ENCODE data around the gene ARID1B.

ARID1B gene

DNA sequence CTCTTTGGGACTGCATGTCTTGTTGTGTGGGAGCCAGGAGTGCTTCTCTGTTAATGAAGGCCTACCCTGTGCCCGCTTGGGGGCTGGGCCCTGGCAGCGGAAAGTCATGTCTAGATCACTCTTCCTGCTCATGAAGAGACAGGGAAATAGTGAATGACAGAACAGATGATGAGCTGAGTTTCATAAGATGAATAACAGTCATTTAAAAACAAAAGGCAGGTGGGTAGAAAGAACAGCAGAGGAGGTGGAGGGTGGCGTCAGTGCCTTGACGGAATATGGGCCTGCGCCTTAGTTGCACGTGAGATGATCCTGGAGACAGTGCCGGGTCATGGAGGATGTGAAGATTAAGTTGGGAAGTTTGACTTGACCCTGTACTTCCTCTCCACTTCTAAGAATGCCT is 85.5 kb downstream of the ARID1B start:
- H3K36me3 ChIP-seq (ENCODE audit: insufficient read depth, low read length), result no peaks in the 10 kb centered on the region
- no peak overlapping the region for H2AFZ ChIP-seq (ENCODE audit: low read depth, low read length)
- H3K79me2 ChIP-seq (ENCODE audit: insufficient read depth, low read length), result peaks cover 100% of the 10 kb centered on the region
- no peak overlapping the region for H3K4me2 ChIP-seq (ENCODE audit: insufficient read depth, low read length)
- no peak overlapping the region for H3K4me3 ChIP-seq (ENCODE audit: low read depth in 1 of 2, low read length in 2 of 2)
- no peak overlapping the region for H3K27ac ChIP-seq (ENCODE audit: low read length)
- no peaks in the 10 kb centered on the region for H3K27me3 ChIP-seq (ENCODE audit: insufficient read depth, low read length, poor library complexity)
- H3K4me1 ChIP-seq (ENCODE audit: insufficient read depth, low read length), result no peaks in the 10 kb centered on the region
- H4K20me1 ChIP-seq (ENCODE audit: insufficient read depth, low read length), result peaks cover 81% of the 10 kb centered on the region
- no peaks in the 10 kb centered on the region for H3K9me3 ChIP-seq (ENCODE audit: insufficient read depth, low read length, severe bottlenecking)
- DNase-seq, result no peak
- no peak for TF ChIP-seq EZH2 (IDR thresholded peaks at IDR 0.05; ENCODE audit: borderline replicate concordance, low read depth, low read length, severe bottlenecking)
- TF ChIP-seq, protein P1, sequence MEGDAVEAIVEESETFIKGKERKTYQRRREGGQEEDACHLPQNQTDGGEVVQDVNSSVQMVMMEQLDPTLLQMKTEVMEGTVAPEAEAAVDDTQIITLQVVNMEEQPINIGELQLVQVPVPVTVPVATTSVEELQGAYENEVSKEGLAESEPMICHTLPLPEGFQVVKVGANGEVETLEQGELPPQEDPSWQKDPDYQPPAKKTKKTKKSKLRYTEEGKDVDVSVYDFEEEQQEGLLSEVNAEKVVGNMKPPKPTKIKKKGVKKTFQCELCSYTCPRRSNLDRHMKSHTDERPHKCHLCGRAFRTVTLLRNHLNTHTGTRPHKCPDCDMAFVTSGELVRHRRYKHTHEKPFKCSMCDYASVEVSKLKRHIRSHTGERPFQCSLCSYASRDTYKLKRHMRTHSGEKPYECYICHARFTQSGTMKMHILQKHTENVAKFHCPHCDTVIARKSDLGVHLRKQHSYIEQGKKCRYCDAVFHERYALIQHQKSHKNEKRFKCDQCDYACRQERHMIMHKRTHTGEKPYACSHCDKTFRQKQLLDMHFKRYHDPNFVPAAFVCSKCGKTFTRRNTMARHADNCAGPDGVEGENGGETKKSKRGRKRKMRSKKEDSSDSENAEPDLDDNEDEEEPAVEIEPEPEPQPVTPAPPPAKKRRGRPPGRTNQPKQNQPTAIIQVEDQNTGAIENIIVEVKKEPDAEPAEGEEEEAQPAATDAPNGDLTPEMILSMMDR (IDR thresholded peaks at IDR 0.05; ENCODE audit: borderline replicate concordance, extremely low read depth, low read length, poor library complexity, severe bottlenecking), result no peak
- no peak for ATAC-seq (ENCODE audit: insufficient read depth, low read depth)
- H3K9ac ChIP-seq (ENCODE audit: low read depth, low read length), result no peak overlapping the region

DNA sequence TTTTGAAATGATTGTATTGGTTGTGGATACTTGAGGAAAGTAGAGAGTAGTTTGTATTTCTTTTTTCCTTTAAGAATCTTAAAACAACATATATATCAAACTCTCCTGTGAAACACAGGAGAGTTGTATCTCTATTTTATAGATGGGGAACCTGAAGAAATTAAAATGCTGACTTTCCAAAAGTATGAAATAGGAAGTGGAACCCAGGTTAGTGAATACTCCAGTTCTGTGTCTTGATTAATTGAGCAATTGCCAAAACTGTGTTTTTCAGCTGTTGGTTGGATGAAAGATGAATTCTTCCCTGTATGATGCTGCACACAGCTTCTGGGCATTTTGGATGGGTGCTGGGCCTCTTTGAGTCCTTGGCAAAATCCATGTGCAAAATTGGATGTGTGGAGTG is 86.3 kb downstream of the ARID1B start:
- no peaks in the 10 kb centered on the region for H3K4me1 ChIP-seq (ENCODE audit: insufficient read depth, low read length)
- peaks cover 100% of the 10 kb centered on the region for H3K79me2 ChIP-seq (ENCODE audit: insufficient read depth, low read length)
- peaks cover 81% of the 10 kb centered on the region for H4K20me1 ChIP-seq (ENCODE audit: insufficient read depth, low read length)
- ATAC-seq (ENCODE audit: insufficient read depth, low read depth) (no peak), DNase-seq (no peak)
- H3K27ac ChIP-seq (ENCODE audit: low read length), result no peak overlapping the region
- no peak for TF ChIP-seq EZH2 (IDR thresholded peaks at IDR 0.05; ENCODE audit: borderline replicate concordance, low read depth, low read length, severe bottlenecking)
- TF ChIP-seq, protein P1 (IDR thresholded peaks at IDR 0.05; ENCODE audit: borderline replicate concordance, extremely low read depth, low read length, poor library complexity, severe bottlenecking), result no peak
- H3K27me3 ChIP-seq (ENCODE audit: insufficient read depth, low read length, poor library complexity), result no peaks in the 10 kb centered on the region
- H3K9me3 ChIP-seq (ENCODE audit: insufficient read depth, low read length, severe bottlenecking), result no peaks in the 10 kb centered on the region
- no peak overlapping the region for H3K9ac ChIP-seq (ENCODE audit: low read depth, low read length)
- no peak overlapping the region for H3K4me2 ChIP-seq (ENCODE audit: insufficient read depth, low read length)
- no peak overlapping the region for H2AFZ ChIP-seq (ENCODE audit: low read depth, low read length)
- no peaks in the 10 kb centered on the region for H3K36me3 ChIP-seq (ENCODE audit: insufficient read depth, low read length)
- H3K4me3 ChIP-seq (ENCODE audit: low read depth in 1 of 2, low read length in 2 of 2), result no peak overlapping the region

DNA sequence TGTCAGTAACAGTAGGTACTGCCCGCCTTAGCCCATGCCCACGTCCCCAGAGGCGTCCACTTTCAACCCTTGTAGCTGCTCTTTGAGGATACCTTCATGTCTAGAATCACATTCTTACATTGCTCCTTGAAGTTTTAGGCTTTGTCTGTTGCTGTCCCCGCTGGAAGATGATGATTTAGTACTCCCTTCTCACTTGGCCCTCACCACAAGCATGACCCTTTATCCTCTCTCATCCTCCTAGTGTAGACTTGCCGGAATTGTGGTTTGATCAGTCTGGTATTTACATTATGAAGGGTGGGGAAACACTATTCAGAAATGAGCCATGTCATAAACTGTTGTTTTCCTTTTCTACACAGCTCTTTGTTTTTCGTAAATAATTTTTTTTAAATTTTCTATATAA is 87.4 kb downstream of the ARID1B start:
- H3K27me3 ChIP-seq (ENCODE audit: insufficient read depth, low read length, poor library complexity), result no peaks in the 10 kb centered on the region
- no peak overlapping the region for H2AFZ ChIP-seq (ENCODE audit: low read depth, low read length)
- H3K79me2 ChIP-seq (ENCODE audit: insufficient read depth, low read length), result peaks cover 100% of the 10 kb centered on the region
- H3K4me3 ChIP-seq (ENCODE audit: low read depth in 1 of 2, low read length in 2 of 2), result no peak overlapping the region
- no peaks in the 10 kb centered on the region for H3K36me3 ChIP-seq (ENCODE audit: insufficient read depth, low read length)
- no peaks in the 10 kb centered on the region for H3K4me1 ChIP-seq (ENCODE audit: insufficient read depth, low read length)
- no peak overlapping the region for H3K27ac ChIP-seq (ENCODE audit: low read length)
- H4K20me1 ChIP-seq (ENCODE audit: insufficient read depth, low read length), result peaks cover 78% of the 10 kb centered on the region
- DNase-seq (no peak), ATAC-seq (ENCODE audit: insufficient read depth, low read depth) (no peak)
- no peak overlapping the region for H3K4me2 ChIP-seq (ENCODE audit: insufficient read depth, low read length)
- TF ChIP-seq EZH2 (IDR thresholded peaks at IDR 0.05; ENCODE audit: borderline replicate concordance, low read depth, low read length, severe bottlenecking), result no peak
- TF ChIP-seq, protein P1 (IDR thresholded peaks at IDR 0.05; ENCODE audit: borderline replicate concordance, extremely low read depth, low read length, poor library complexity, severe bottlenecking), result no peak
- H3K9ac ChIP-seq (ENCODE audit: low read depth, low read length), result no peak overlapping the region
- no peaks in the 10 kb centered on the region for H3K9me3 ChIP-seq (ENCODE audit: insufficient read depth, low read length, severe bottlenecking)

Measured in DND-41 (cell line).